HepG2 (cell line): ENCODE results near the gene TGFBI.

Source experiments
- BCL6 ChIP-seq: IDR thresholded peaks from 2 replicates; pipeline ENCODE4 v1.6.1; 2016; ENCODE audit warnings: missing genetic modification reagents, missing compliant biosample characterization
- GABPA ChIP-seq, 2 experiments: IDR thresholded peaks; 2 replicates each; pipeline ENCODE4 v1.6.1; 2011 to 2016; ENCODE audit warnings: low read depth in 2 of 2, low read length in 1 of 2, missing biosample characterization in 1 of 2, missing genetic modification characterization in 1 of 2
- HIVEP1 ChIP-seq: sonication (generic); formaldehyde crosslinking; IDR thresholded peaks from 2 replicates; pipeline ENCODE4 v1.4.0; 2020; ENCODE audit warnings: mild to moderate bottlenecking, missing genetic modification reagents
- IRF1 ChIP-seq: sonication (generic); formaldehyde crosslinking; IDR thresholded peaks from 2 replicates; pipeline ENCODE4 v1.4.0; 2020; ENCODE audit warnings: low read depth, mild to moderate bottlenecking, missing genetic modification reagents
- MAZ ChIP-seq, 2 experiments: sonication (generic) in 1 of 2; formaldehyde crosslinking in 1 of 2; IDR thresholded peaks; 2 replicates each; pipeline versions ENCODE4 v1.5.0 to v1.6.1; 2012 to 2020; ENCODE audit warnings: low read depth in 2 of 2, mild to moderate bottlenecking in 2 of 2, borderline replicate concordance in 1 of 2, improper control_type of control experiment in 1 of 2, low read length in 1 of 2, missing genetic modification reagents in 1 of 2, moderate library complexity in 1 of 2
- POLR2AphosphoS5 ChIP-seq: IDR thresholded peaks from 2 replicates; pipeline ENCODE4 v1.6.1; 2012; ENCODE audit warnings: low read depth, low read length
- SMC3 ChIP-seq: IDR thresholded peaks from 2 replicates; pipeline ENCODE4 v1.6.1; 2011; ENCODE audit warnings: low read length, improper control_type of control experiment
- TBP ChIP-seq: sonication (generic); formaldehyde crosslinking; IDR thresholded peaks from 2 replicates; pipeline ENCODE4 v1.5.0; 2020; ENCODE audit warnings: missing genetic modification reagents
- YY1 ChIP-seq: IDR thresholded peaks from 2 replicates; pipeline ENCODE4 v1.6.1; 2011; ENCODE audit warnings: low read length, low read depth, moderate library complexity, mild to moderate bottlenecking; ENCODE audit not compliant: insufficient read depth, insufficient replicate concordance
- ZBTB2 ChIP-seq: sonication (generic); formaldehyde crosslinking; IDR thresholded peaks from 2 replicates; pipeline ENCODE4 v1.8.0; 2022; ENCODE audit warnings: low read depth, missing genetic modification reagents

DNA sequence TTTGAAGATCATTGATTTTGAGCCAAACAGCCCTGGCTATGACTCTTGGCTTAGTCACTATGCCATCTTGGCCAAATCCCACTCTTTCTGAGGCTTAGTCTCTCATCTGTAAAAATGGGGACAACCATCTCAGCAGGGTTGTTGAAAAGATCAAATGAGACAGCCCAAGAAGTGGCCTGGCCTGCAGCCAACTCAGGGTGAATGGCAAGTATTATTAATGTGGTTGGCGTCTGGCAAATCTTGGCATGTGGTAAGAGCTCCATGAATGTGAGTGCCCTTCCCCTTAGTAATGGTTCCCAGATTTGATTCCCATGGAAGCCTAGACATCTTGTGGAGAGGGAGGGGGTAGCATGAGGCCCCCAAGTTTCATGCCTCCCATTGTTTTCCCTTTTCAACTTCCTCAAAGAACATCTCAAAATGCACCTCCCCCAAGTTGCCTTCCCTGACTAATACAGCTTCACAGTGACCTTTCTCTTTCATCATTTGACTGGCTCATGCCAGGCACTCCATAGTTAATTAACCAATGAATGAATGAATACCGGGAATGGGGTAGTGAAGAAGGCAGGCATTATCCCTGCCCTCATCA, 11.8 kb upstream of the TGFBI start:
- TF ChIP-seq MAZ (IDR thresholded peaks at IDR 0.05; ENCODE audit: borderline replicate concordance, low read depth, low read length), result no peak
- no peak for TF ChIP-seq MAZ (CRISPR knock-in tag; IDR thresholded peaks at IDR 0.05; ENCODE audit: low read depth)
- TF ChIP-seq YY1, result no peak
- no peak for TF ChIP-seq IRF1 (CRISPR knock-in tag)
- no peak for TF ChIP-seq HIVEP1 (CRISPR knock-in tag)
- TF ChIP-seq ZBTB2, result no peak
- TF ChIP-seq POLR2AphosphoS5, result no peak
- TF ChIP-seq BCL6, result no peak
- no peak for TF ChIP-seq GABPA (IDR thresholded peaks at IDR 0.05; ENCODE audit: low read depth, low read length)
- TF ChIP-seq GABPA (CRISPR knock-in tag; IDR thresholded peaks at IDR 0.05; ENCODE audit: low read depth), result no peak
- TF ChIP-seq SMC3, result no peak
- no peak for TF ChIP-seq TBP (CRISPR knock-in tag)
